Spleen (tissue), 7 donors: ENCODE results near the gene PPP2R3A.

Source experiments
- CTCF ChIP-seq, 11 experiments: fragments of 200-600 bp in 7 of 11; fragments of 450-650 bp in 4 of 11; sonication (generic) in 4 of 11; IDR thresholded peaks in 8 of 11; conservative IDR thresholded peaks in 3 of 11; 1 replicate in 7 of 11; 2 replicates in 4 of 11; pipeline versions ENCODE4 v1.4.0 to v1.8.0; 2016 to 2021; ENCODE audit warnings: antibody characterized with exemption in 11 of 11, inconsistent platforms in 4 of 11, mild to moderate bottlenecking in 1 of 11
- POLR2AphosphoS5 ChIP-seq, 3 donors: sonication (generic); formaldehyde crosslinking; IDR thresholded peaks; one replicate each; pipeline ENCODE4 v1.5.1; 2017; ENCODE audit warnings: antibody characterized with exemption in 3 of 3
- donor health status: DM: no; HTN: no; CAD: no; lungs with moderate emphysema.
- donor health status: DM: no; HTN: no; CAD: no.
- donor health status: DM: no; HTN: no; CAD: no.

- TF ChIP-seq POLR2AphosphoS5 (IDR thresholded peaks at IDR 0.05) (no peak), CTCF (IDR thresholded peaks at IDR 0.05 in 8 of 11, conservative IDR thresholded peaks at IDR 0.05 in 3 of 11) (no peak)
Measured at GRCh38 chr3:135929670-135930069, 35.9 kb upstream of the PPP2R3A start.
